Keratinocyte (primary cell): ENCODE data around the gene CNOT3.

Experiments used
- CTCF ChIP-seq, 3 experiments: IDR thresholded peaks in 1 of 3; conservative IDR thresholded peaks in 1 of 3; optimal IDR thresholded peaks in 1 of 3; 2 replicates in 2 of 3; 3 replicates in 1 of 3; pipeline versions ENCODE3 to v1.5.1; 2011; ENCODE audit warnings: low read length in 3 of 3, mild to moderate bottlenecking in 3 of 3, moderate library complexity in 2 of 3, control low read depth in 1 of 3, inconsistent platforms in 1 of 3; ENCODE audit not compliant: insufficient read depth in 2 of 3; ENCODE audit errors: extremely low read depth in 1 of 3
- EZH2 ChIP-seq: IDR thresholded peaks from one replicate; pipeline ENCODE4 v1.6.1; 2012; ENCODE audit warnings: inconsistent platforms, mild to moderate bottlenecking, low read length, moderate library complexity

- no peak for TF ChIP-seq CTCF (optimal IDR thresholded peaks at IDR 0.05 in 1 of 3, IDR thresholded peaks at IDR 0.05 in 1 of 3, conservative IDR thresholded peaks at IDR 0.05 in 1 of 3; ENCODE audit: extremely low read depth in 1 of 3, insufficient read depth in 2 of 3, low read length in 3 of 3)
- TF ChIP-seq EZH2, result no peak
Measured at GRCh38 chr19:54178581-54179261, 41.2 kb downstream of the CNOT3 start.
